OCI-LY7 (cell line): ENCODE data around the gene NTM.

Experiments used
- EZH2phosphoT487 ChIP-seq: fragments of 200-600 bp; sonication (generic); IDR thresholded peaks from 2 replicates; pipeline ENCODE4 v1.6.1; 2018; ENCODE audit warnings: low read depth, borderline replicate concordance, mild to moderate bottlenecking, mixed run types, antibody characterized with exemption, low read length, moderate library complexity, mixed read lengths
- TF ChIP-seq, protein P1 (sequence below): fragments of 200-600 bp; sonication (generic); conservative IDR thresholded peaks from 2 replicates; pipeline ENCODE4 v1.5.1; 2014; ENCODE audit warnings: mild to moderate bottlenecking, antibody characterized with exemption, low read length, moderate library complexity, mixed read lengths

DNA sequence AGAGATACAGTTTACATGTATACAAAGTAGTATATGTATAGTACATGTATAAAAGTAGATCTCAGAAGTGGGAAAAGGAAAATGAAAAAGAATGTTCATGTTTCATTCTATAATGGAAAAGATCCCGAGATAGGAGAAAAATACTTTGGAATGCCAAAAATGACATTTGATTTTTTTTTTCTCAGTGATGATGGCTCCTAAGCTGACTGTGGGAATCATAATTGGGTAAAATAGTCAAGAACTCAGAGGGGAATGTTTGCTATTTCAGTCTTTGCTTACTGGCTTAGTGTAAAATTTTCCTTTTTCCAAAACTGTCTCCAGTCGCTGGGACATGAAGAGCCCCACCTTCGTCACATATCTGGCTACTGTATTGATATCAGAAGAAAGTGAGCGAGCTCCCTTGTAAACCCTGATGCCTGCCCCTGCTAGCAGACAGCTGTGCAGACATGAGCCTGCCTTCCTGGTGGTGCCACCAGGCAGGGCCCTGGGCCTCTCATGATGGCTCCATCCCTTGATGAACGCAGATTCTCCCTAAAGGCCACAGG, 944.6 kb downstream of the NTM start:
- TF ChIP-seq, protein P1, sequence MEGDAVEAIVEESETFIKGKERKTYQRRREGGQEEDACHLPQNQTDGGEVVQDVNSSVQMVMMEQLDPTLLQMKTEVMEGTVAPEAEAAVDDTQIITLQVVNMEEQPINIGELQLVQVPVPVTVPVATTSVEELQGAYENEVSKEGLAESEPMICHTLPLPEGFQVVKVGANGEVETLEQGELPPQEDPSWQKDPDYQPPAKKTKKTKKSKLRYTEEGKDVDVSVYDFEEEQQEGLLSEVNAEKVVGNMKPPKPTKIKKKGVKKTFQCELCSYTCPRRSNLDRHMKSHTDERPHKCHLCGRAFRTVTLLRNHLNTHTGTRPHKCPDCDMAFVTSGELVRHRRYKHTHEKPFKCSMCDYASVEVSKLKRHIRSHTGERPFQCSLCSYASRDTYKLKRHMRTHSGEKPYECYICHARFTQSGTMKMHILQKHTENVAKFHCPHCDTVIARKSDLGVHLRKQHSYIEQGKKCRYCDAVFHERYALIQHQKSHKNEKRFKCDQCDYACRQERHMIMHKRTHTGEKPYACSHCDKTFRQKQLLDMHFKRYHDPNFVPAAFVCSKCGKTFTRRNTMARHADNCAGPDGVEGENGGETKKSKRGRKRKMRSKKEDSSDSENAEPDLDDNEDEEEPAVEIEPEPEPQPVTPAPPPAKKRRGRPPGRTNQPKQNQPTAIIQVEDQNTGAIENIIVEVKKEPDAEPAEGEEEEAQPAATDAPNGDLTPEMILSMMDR: no peak
- TF ChIP-seq EZH2phosphoT487: no peak
